ENCODE data around the gene CORIN. TPM values are rescaled to one million over a fixed set of nuclear protein-coding genes. Genes with fewer than 3 reads are reported as not detected.
A peak's percentile ranks its signal among the peaks of the same experiment; 100 is the strongest.

Gene CORIN
- total and polyA plus RNA-seq, 10 of the 15 experiments (the other 5 are each of a cell fraction or from before 2014, with no cell fraction given): 0.02 to 0.45 (median 0.09) TPM; not detected in 3

DNA sequence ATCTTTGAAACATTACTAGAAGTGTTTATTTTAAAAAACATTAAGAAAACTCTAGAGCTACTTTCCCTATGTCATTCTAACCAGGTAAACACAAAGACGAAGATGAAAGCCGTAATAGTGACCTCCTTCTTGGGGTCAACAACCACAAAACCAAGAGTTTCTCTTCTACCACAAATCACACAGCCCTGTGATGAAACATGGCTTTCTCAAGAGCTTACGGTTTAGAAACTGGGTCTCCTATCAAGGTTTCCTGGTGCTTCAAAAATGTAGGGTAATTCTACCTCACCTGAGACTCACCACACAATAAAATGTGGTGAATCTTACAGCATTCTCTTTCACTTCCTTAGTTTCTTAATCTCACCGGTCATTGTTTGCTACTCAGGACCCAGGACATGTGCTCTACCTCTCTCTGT lies 50.9 kb downstream of the CORIN start (continued):
- TF ChIP-seq, protein P1, sequence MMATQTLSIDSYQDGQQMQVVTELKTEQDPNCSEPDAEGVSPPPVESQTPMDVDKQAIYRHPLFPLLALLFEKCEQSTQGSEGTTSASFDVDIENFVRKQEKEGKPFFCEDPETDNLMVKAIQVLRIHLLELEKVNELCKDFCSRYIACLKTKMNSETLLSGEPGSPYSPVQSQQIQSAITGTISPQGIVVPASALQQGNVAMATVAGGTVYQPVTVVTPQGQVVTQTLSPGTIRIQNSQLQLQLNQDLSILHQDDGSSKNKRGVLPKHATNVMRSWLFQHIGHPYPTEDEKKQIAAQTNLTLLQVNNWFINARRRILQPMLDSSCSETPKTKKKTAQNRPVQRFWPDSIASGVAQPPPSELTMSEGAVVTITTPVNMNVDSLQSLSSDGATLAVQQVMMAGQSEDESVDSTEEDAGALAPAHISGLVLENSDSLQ (IDR thresholded peaks at IDR 0.05): 0 out of 2 replicates have a peak, but pooled peaks have one; percentile 8
- TF ChIP-seq BCL11A (IDR thresholded peaks at IDR 0.05; ENCODE audit: low read depth, low read length) (peak; percentile 55; the same call in 1 of the 2 replicates), BHLHE40 (IDR thresholded peaks at IDR 0.05; ENCODE audit: borderline replicate concordance in 1 of 2, low read depth in 2 of 2, low read length in 1 of 2) (peak in 1 of 2 experiments; percentile 50; a peak in 1 of 4 replicates), NR2F1 (conservative IDR thresholded peaks at IDR 0.05) (peak; percentile 95), CBFB (IDR thresholded peaks at IDR 0.05; ENCODE audit: low read depth) (peak; percentile 91), CREM (IDR thresholded peaks at IDR 0.05; ENCODE audit: low read depth) (peak; percentile 53; the same call in 1 of the 2 replicates), DPF2 (IDR thresholded peaks at IDR 0.05) (peak; percentile 37; the same call in 1 of the 2 replicates), NFYA (IDR thresholded peaks at IDR 0.05; ENCODE audit: borderline replicate concordance, low read depth, low read length) (no peak), SMAD1 (IDR thresholded peaks at IDR 0.05; ENCODE audit: low read depth, partially characterized antibody) (peak; percentile 42), TCF12 (IDR thresholded peaks at IDR 0.05; ENCODE audit: low read depth, low read length) (no peak), ESRRA (IDR thresholded peaks at IDR 0.05; ENCODE audit: low read length) (no peak), TARDBP (IDR thresholded peaks at IDR 0.05; ENCODE audit: borderline replicate concordance) (no peak)
- TF ChIP-seq, protein P2, sequence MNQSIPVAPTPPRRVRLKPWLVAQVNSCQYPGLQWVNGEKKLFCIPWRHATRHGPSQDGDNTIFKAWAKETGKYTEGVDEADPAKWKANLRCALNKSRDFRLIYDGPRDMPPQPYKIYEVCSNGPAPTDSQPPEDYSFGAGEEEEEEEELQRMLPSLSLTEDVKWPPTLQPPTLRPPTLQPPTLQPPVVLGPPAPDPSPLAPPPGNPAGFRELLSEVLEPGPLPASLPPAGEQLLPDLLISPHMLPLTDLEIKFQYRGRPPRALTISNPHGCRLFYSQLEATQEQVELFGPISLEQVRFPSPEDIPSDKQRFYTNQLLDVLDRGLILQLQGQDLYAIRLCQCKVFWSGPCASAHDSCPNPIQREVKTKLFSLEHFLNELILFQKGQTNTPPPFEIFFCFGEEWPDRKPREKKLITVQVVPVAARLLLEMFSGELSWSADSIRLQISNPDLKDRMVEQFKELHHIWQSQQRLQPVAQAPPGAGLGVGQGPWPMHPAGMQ (IDR thresholded peaks at IDR 0.05; ENCODE audit: borderline replicate concordance): peak; percentile 44; the same call in 1 of the 2 replicates
- TF ChIP-seq, protein P3, sequence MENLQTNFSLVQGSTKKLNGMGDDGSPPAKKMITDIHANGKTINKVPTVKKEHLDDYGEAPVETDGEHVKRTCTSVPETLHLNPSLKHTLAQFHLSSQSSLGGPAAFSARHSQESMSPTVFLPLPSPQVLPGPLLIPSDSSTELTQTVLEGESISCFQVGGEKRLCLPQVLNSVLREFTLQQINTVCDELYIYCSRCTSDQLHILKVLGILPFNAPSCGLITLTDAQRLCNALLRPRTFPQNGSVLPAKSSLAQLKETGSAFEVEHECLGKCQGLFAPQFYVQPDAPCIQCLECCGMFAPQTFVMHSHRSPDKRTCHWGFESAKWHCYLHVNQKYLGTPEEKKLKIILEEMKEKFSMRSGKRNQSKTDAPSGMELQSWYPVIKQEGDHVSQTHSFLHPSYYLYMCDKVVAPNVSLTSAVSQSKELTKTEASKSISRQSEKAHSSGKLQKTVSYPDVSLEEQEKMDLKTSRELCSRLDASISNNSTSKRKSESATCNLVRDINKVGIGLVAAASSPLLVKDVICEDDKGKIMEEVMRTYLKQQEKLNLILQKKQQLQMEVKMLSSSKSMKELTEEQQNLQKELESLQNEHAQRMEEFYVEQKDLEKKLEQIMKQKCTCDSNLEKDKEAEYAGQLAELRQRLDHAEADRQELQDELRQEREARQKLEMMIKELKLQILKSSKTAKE (IDR thresholded peaks at IDR 0.05; ENCODE audit: low read depth, poor library complexity, severe bottlenecking): peak; percentile 59
- TF ChIP-seq, protein P4, sequence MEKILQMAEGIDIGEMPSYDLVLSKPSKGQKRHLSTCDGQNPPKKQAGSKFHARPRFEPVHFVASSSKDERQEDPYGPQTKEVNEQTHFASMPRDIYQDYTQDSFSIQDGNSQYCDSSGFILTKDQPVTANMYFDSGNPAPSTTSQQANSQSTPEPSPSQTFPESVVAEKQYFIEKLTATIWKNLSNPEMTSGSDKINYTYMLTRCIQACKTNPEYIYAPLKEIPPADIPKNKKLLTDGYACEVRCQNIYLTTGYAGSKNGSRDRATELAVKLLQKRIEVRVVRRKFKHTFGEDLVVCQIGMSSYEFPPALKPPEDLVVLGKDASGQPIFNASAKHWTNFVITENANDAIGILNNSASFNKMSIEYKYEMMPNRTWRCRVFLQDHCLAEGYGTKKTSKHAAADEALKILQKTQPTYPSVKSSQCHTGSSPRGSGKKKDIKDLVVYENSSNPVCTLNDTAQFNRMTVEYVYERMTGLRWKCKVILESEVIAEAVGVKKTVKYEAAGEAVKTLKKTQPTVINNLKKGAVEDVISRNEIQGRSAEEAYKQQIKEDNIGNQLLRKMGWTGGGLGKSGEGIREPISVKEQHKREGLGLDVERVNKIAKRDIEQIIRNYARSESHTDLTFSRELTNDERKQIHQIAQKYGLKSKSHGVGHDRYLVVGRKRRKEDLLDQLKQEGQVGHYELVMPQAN (conservative IDR thresholded peaks at IDR 0.05): no peak
- TF ChIP-seq, protein P5, sequence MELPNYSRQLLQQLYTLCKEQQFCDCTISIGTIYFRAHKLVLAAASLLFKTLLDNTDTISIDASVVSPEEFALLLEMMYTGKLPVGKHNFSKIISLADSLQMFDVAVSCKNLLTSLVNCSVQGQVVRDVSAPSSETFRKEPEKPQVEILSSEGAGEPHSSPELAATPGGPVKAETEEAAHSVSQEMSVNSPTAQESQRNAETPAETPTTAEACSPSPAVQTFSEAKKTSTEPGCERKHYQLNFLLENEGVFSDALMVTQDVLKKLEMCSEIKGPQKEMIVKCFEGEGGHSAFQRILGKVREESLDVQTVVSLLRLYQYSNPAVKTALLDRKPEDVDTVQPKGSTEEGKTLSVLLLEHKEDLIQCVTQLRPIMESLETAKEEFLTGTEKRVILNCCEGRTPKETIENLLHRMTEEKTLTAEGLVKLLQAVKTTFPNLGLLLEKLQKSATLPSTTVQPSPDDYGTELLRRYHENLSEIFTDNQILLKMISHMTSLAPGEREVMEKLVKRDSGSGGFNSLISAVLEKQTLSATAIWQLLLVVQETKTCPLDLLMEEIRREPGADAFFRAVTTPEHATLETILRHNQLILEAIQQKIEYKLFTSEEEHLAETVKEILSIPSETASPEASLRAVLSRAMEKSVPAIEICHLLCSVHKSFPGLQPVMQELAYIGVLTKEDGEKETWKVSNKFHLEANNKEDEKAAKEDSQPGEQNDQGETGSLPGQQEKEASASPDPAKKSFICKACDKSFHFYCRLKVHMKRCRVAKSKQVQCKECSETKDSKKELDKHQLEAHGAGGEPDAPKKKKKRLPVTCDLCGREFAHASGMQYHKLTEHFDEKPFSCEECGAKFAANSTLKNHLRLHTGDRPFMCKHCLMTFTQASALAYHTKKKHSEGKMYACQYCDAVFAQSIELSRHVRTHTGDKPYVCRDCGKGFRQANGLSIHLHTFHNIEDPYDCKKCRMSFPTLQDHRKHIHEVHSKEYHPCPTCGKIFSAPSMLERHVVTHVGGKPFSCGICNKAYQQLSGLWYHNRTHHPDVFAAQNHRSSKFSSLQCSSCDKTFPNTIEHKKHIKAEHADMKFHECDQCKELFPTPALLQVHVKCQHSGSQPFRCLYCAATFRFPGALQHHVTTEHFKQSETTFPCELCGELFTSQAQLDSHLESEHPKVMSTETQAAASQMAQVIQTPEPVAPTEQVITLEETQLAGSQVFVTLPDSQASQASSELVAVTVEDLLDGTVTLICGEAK (IDR thresholded peaks at IDR 0.05; ENCODE audit: borderline replicate concordance): no peak
- TF ChIP-seq, protein P6, sequence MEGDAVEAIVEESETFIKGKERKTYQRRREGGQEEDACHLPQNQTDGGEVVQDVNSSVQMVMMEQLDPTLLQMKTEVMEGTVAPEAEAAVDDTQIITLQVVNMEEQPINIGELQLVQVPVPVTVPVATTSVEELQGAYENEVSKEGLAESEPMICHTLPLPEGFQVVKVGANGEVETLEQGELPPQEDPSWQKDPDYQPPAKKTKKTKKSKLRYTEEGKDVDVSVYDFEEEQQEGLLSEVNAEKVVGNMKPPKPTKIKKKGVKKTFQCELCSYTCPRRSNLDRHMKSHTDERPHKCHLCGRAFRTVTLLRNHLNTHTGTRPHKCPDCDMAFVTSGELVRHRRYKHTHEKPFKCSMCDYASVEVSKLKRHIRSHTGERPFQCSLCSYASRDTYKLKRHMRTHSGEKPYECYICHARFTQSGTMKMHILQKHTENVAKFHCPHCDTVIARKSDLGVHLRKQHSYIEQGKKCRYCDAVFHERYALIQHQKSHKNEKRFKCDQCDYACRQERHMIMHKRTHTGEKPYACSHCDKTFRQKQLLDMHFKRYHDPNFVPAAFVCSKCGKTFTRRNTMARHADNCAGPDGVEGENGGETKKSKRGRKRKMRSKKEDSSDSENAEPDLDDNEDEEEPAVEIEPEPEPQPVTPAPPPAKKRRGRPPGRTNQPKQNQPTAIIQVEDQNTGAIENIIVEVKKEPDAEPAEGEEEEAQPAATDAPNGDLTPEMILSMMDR (IDR thresholded peaks at IDR 0.05 in 2 of 3, conservative IDR thresholded peaks at IDR 0.05 in 1 of 3; ENCODE audit: control insufficient read depth in 2 of 3, extremely low read depth in 1 of 3, insufficient read depth in 1 of 3, low read depth in 3 of 3, low read length in 3 of 3): no peak

All from GM12878 (cell line).